ENCODE data around the gene MUC21.
"Not testable (repeated sequence)": the region's sequence is repeated elsewhere in the genome, so short reads cannot be mapped to it uniquely, and the experiment has no call there.

The MUC21 gene

GRCh38 chr6:31008165-31008564 lies 24.6 kb downstream of the MUC21 start:
- DNase-seq (ENCODE audit: low read depth), result no peak

- DNase-seq (ENCODE audit: low read depth), result no peak
Measured at GRCh38 chr6:31009731-31010130, 26.2 kb downstream of the MUC21 start.

GRCh38 chr6:31010393-31011060 lies 27.0 kb downstream of the MUC21 start, which contains the start of gene MUC22:
Gene MUC22, plus strand, starts transcription at chr6:31010474. Its CDS starts 233 bp downstream, at chr6:31010707.
- DNase-seq (ENCODE audit: low read depth), result no peak

GRCh38 chr6:31011153-31011552 lies 27.6 kb downstream of the MUC21 start:
- no peak for DNase-seq (ENCODE audit: low read depth)

GRCh38 chr6:31016659-31017299 lies 33.3 kb downstream of the MUC21 start:
- no peak for DNase-seq (ENCODE audit: low read depth)

- not testable (repeated sequence) for DNase-seq (ENCODE audit: low read depth)
Measured at GRCh38 chr6:31017436-31017835, 33.9 kb downstream of the MUC21 start.

GRCh38 chr6:31020057-31020456 lies 36.5 kb downstream of the MUC21 start:
- no peak for DNase-seq (ENCODE audit: low read depth)

- not testable (repeated sequence) for DNase-seq (ENCODE audit: low read depth)
Measured at GRCh38 chr6:31020631-31021255, 37.2 kb downstream of the MUC21 start.

GRCh38 chr6:31021705-31022531 lies 38.4 kb downstream of the MUC21 start:
- not testable (repeated sequence) for DNase-seq (ENCODE audit: low read depth)

- DNase-seq (ENCODE audit: low read depth), result no peak
Measured at GRCh38 chr6:31025595-31025994, 42.1 kb downstream of the MUC21 start.

- no peak for DNase-seq (ENCODE audit: low read depth)
Measured at GRCh38 chr6:31031095-31031494, 47.6 kb downstream of the MUC21 start.

- DNase-seq (ENCODE audit: low read depth), result no peak
Measured at GRCh38 chr6:31033075-31033474, 49.6 kb downstream of the MUC21 start.

- DNase-seq (ENCODE audit: low read depth), result no peak
Measured at GRCh38 chr6:31035862-31036497, 52.5 kb downstream of the MUC21 start.

- DNase-seq (ENCODE audit: low read depth), result peak; percentile 46
Measured at GRCh38 chr6:31037169-31037568, 53.7 kb downstream of the MUC21 start.

- DNase-seq (ENCODE audit: low read depth), result peak; percentile 17
Measured at GRCh38 chr6:31037682-31038081, 54.2 kb downstream of the MUC21 start.

GRCh38 chr6:31038559-31038958 lies 55.0 kb downstream of the MUC21 start:
- DNase-seq (ENCODE audit: low read depth), result no peak

Data from GM04504 (cell line).